ENCODE results near the gene EPB41L4B.
A peak's percentile ranks its signal among the peaks of the same experiment; 100 is the strongest.

EPB41L4B gene

DNA sequence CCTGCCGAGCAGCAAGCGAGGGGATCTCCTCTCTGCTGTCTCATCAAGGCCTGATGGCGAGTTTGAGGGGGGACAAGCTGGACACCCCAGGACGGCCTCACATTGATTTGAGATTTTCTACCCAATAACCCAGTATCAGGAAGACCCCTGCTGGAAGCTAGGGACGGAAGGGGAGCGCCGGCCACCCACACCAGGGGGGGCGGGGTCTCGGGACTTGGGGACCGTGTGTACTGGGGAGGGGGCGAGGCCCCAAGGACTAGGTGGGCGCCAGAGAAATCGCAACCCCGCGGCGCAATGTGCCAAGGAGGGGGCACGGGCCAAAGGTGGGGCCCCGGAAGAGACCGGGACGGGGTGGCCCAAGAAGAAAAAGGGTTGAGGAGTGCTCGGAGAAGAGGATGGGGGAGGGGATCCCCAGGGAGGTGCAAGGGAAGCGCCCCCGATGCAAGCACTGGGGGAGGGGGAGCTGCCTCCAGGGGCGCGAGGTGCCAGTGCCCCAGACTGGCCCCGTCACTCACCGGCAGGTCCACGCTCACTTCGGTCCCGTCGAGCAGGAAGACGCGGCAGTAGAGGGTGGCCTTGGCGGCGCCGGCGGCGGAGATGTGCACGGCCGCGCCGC is 1.1 kb downstream of the EPB41L4B start:
- no peak for DNase-seq

DNA sequence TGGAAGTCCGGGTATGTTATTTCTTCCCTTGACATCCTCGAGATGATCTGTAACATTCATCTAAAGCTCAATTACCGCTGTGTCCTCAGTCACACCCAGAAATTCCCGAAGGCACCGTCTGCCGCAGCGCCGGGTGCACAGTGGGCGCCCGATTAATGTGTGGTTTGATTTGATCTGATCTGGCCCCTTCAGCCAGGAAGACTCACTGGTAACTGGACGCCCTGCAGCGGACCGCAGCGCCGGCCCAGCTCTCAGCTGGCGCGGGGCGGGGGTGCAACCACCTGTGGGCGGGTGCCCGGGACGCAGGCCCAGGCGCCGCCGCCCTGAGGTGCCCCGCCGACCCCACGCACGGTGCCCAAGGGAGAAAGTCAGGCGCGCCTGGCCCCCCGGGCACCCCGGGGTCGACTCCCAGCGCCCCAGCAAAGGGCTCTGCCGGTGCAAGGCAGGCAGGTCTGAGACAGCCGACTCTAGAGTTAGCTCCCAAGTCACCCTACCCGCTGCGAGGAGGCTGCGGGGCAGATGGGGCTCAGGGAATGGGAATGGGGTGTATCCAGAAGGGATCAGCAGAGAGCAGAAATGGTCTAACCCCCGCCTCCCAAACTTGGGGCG is 1.7 kb downstream of the EPB41L4B start:
- no peak for DNase-seq

DNA sequence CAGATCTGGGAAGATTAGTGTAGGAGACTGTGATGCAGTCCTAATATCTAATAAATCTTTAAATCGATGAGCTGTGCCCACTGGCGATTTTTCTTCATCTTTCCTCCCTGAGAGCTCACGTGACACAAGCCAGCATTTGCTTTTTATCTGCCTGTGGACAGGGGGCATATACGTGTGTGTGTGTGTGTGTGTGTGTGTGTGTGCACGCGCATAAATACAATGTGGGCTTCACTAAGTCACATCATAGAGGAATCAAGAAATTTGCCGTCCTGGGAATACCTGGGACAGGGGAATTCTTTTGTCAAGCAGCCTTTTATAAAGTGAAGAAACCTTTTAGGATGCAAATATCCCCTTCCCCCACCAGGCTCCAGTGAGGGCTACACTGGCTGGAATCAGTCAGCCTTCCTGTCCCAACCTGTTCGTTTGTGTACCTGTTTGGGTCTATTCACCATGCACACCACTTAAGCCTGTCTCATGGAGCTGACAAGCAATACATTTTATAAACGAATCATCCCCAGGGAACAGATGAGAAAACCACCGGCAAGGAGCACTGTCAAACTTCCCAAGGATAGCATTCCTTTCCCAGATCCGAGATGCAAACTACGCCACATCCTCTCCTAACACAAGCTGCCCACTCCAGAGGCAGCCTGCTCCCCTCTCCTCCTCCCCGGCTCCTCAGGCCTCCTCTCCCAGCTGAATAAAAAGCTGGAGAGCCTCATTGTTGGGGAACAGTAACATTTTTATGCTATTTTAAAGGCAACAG is 2.7 kb downstream of the EPB41L4B start:
- DNase-seq: no peak

DNA sequence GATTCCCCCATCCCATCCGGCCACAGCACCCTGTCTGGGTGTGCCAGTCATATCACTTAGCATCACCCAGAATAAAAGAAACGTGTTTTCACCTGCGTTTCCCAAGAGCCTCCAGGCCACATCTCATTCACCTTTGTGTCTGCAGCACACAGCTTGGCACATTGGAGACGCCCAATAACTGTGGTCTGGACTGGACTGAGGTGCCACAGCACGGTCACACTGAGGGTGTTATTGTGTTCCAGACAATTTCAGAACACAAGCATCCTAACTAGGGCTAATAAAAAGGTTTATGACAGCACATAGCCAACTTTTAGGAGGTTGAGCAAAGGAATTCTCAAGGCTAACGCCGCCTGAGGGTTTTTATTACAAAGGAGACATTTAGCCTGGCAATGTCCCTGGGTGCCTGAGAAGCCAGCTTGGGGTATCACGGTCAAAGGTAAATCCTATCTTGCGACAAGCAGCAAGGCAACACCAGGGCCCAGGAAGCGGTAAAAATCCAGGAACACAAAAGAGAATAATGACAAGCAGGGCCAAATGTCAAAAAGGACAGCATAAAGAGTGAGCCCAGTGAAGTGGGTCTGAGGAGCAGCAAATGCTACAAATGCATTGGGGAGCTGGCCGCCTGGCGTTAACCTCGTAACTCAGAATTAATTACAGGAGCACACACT is 3.4 kb downstream of the EPB41L4B start:
- peak; percentile 37 for DNase-seq

DNA sequence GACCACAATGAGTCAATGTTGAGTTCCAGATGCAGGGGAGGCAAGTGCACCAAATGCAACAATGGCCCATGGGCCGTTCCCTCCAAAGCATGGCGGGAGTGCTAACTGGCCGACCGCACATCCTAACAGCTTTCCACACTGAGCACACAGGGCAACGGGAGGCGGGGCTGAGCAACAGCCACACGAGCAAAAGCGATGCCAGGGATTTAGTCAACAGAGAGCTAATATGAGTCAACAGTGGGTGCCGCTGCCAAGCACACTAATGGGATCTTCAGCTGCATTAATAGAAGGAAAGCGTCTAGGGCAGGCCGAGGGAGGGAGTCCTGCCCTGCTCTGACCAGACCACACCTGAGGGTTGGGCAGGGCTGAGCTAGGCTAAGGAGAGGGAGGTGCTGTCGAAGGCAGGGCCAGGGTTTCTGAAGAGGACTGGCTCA is 4.6 kb downstream of the EPB41L4B start:
- peak; percentile 83 for DNase-seq

DNA sequence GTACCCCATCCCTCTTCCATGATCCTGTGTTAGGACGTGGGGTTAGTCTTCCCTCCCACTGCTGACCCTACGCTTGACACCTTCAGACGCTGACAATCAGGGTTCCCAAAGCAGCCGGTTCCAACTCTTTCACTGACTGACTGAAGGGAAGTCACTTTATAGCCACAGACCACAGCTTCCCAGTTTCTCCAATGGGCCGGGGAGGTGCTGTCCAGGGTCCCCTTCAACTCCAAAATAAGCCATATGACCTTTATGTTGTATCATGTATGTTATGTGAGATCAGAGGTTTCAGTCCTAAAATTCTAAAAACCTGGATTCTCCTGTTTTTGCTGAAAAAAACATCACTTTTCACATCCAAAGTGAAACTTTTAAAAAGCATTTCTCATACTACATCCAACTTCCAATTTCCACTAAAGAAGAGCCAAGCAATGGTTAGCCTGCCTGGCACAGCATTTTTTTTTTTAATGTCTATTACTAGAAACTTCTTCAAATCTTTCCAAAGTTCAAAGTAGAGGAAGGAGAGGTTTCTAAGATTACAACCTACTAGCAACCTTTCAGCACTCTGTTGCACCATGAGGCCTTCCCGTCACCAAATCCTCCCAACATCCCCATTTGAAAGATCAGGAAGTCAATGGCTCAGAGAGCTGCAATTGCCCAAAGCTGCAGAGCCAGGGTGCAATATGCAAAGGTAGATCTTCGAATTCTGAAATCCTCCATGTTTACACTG is 5.2 kb downstream of the EPB41L4B start:
- DNase-seq: no peak

DNA sequence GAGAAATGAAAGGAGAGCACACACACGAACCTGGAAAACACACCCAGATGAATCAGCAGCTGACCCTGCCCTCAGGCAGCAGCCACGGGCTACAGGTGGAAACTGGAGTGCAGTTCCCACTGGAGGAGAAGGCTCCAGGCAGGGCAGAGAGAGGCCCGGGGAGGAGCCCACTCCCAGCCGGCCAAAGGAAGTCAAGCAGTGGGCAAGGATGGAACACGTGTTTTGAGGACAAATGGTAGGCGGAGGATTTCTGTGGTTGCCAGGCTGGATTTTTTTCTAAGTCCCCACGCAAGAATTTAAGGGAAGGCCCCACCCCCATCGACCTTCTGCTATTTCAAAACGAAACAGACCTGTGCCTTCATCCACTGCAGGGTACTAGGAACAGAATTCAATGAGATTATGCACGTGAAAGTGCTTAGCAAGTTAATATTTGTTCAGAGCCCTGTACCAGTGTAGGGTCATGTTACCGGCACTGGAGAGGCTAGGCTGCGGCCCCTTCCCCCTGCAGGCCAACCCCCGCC is 6.8 kb downstream of the EPB41L4B start:
- DNase-seq: no peak

DNA sequence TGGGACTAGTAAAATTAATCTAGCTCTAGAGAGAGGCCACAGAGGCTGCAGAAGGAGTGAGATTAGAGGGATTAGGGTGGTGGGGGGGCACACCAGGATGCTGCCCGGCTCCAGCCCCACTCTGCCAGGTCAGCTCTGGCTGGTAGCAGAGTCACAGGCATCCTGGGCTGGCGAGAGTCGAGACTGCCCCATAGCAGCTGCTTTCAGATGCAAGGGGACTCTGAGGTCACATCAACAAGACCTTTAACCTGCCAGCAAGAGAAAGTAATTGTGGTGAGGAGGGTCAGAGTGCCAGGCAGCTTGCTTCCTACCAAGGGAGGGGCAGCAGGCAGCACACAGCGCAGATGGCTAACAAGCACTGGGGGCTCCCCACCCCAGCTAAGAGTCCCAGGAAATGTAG is 7.5 kb downstream of the EPB41L4B start:
- DNase-seq: no peak

DNA sequence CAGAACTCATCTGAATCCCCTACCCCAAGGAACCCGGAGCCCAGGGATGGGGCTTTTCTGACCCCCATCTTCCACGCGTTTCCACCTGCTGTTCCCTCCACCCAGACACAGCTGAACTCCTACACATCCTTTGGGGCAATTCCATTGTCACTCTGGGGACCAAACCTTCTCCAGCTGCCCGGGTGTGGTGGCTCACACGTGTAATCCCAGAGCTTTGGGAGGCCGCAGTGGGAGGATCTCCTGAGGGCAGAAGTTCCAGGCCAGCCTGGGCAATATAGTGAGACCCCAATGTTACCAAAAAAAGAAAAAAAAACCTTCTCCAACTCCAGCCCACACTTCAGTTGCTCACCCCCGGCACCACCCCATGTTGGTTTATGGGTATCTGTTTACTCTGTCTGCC is 8.1 kb downstream of the EPB41L4B start:
- no peak for DNase-seq

DNA sequence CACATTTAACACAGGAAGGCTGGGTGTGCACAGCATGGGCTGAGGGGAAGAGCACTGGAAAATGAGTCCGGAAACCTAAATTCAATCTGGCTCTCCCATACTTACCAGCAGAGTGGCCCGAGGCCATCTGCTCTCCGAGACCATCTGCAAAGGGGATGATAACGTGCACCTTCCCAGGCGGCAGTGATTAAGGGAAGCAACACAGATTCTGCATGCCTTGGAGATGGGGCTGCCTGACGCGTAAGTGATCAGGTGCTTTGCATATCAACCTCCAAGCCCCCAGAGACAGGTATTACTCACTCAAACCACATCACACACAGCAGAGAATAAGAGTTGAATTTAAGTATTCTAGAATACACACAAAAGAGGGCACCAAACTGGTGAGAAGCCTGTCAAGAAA is 9.1 kb downstream of the EPB41L4B start:
- DNase-seq: no peak

DNA sequence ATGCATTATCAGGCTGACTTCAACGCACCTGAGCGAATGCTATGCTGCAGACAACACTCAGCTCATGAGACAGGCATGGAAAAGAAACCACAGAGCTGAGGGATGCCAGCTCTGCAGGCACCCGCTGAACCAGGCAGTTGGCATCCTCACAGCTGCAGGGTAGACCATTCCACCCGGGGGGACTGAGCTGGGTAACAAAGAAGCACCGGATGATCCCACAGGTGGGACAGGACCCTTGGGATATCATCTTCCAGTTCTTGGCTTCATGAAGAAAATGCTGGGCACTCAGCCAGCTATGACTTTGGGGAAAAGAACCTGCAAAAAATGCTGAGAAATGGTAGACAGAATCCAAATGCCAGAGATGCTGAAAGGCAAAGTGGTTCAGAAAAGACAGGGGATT is 9.6 kb downstream of the EPB41L4B start:
- no peak for DNase-seq

DNA sequence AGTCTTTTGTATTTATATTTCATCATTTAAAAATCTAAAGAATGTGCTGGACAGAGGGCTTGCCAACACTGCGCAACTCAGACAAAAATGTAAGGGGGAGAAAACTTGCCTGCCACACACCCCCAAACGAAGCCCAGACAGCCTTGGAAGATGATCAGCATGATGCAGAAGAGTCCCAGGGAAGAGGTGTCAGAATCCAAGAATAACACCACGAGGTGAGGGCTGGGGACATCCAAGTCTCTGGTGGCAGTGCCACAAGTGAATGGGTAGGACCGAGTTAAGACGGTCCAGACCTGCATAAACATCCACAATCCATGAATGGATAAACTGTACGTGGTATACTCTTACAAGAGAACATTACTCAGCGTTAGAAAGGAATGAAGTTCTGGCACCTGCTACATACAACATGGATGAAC is 10.4 kb downstream of the EPB41L4B start:
- DNase-seq: no peak

DNA sequence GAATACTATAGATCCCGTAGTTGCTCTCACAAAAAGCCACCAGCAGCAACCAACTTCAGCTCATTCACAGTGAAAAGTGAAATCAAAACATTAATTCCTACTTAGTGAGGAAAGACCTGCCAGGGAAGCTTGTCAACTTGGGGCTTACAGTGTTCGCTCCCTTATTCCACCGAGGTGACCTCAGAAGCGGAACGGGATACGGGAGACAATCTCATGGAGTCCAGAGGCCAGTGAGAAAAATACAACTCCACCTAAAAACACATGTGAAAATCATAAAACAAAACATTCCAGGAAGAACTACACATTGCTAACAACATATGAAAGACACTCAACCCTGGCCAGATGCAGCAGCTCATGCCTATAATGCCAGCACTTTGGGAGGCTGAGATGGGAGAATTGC is 11.6 kb downstream of the EPB41L4B start:
- DNase-seq: no peak

DNA sequence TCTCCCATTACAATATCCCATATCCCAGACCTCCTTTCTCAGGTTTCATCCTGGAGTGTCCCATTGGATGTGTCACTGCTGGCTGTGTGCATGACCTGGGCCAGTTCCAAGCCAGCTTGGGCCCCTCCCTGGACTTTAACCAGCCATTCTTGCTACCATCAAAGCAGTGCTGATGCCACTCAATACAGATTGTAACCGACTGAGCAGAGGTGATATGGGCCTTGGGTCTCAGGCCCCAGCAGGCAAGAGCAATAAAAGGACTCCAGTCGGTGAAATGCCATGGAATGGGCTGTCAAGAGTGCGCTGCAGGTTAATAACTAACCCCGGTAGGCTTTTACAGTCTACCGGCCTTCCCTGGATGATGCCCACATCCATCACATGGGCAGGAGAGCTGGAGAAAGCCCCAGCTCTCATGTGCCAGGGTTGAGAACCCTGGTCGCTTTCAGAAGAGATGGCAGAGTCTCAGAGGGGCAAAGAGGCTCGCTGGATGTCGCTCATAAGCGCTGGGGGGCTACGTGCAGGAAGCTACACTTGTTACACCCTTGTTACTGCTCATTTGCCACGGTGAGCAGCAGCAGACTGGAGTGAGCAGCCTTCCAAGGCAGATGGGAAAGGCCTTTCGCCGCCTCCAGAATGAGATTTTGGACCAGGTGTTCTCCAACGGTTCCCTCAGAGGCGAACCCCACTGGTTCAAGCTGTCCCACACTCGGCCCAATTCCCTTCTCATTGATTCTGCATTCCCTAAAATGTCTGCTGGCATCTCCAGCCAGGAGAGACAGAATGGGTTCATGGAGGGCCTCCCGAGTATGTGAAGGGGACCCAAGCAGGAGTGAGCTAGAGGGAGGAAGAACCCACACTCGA is 13.2 kb downstream of the EPB41L4B start:
- DNase-seq: no peak

DNA sequence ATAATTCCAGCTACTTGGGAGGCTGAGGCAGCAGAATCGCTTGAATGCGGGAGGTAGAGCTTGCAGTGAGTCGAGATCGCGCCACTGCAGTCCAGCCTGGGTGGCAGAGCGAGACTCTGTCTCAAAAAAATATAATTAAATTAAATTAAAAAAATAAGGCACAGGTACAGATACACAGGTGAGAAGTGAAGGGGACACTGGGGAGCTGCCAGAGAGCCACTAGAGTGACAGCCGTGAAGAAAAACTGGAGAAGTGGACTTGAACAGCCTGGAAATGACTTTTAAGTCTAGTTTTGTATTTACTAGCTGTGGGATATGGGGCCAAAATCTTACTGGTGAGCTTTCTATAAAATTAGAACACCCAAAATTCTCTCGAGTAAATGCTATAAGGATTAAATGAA is 15.1 kb downstream of the EPB41L4B start:
- DNase-seq: no peak

DNA sequence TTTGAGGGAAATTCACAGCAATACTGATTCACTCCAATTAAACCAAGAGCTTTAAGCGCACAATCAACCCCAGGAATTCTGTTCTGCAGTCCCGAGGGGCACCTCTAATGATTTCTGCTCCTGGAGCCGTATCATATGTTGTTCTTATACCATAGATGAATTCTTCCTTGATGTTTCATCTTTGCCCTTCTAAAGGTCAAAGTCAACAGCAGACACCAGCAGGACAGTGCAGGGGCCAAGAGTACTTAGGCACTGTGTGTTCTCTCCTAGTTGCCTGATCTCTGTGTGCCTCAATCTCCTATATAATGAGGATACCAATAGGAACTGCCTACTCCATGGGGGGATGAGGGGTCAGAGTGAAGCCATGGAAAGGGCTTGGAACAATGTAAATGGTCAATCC is 16.5 kb downstream of the EPB41L4B start:
- no peak for DNase-seq

DNA sequence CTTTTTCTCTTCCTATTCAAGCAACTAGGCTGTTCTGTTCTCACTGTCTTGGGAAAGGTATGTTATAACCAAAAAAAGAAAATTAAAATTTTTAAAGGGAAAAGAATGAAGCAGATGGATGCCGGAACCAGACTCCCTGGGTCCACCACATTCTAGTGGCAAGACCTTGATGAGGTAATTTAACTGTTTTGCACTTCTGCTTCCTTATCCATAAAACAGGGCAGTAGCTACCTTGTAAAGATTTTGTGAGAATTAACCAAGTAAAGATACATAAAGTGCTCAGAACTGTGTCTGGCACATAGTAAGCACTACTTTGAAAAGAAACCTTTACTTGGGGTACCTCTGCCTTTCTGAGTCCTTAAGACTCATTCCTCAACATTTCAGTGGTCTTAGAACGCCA is 17.0 kb downstream of the EPB41L4B start:
- no peak for DNase-seq

DNA sequence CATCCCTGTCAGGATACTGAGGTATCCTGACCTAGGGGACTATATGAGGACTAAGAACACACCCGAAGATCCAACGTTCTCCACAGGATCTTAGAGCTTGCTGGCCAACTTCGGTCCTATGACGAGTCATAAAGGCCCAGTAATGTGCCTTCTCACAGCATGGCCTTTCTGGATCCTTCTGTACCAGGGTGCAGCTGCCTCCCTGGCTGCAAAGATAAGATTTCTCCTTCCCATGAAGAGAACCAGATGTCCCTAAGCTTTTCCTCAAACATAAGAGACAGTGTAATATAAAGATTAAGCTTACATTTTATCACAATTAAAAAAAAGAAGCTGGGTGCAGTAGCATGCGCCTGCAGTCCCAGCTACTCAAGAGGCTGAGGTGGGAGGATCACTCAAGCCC is 18.3 kb downstream of the EPB41L4B start:
- no peak for DNase-seq

DNA sequence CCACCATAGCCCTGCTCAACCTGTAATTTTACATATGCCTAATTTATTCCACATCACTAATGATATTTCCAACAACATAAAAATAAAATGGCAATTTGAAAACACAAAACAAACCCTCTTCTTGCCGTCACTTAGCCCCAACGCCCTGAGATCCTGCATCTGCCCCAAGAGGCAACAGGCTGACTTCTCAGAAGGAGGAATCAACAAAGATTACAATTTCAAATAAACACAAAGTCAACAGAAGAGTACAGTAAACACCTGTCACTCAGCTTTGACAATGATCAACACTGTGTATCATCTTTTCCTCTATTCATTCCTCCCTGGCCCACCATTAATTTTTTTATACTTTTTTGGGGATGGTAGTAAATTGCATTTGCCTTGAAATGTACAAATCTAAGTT is 19.8 kb downstream of the EPB41L4B start:
- no peak for DNase-seq

DNA sequence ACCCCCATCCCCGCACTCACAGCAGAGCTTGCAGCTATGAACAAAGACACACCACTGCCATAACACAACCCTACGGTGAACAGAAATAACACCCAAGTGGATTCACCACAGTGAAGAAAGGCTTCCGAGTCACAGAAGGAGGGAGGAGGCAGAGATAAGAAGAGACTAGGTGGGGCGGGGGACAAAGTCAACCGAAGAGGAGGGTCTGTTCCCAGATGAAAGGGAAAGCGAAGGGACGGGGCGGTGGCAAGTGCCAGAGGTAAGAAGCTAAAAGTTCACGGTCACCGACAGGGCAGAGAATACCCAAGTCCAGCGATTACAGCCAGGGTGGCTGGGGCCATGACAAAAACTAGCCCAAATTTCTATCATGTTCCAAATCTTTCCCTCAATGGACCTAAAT is 21.0 kb downstream of the EPB41L4B start:
- no peak for DNase-seq

DNA sequence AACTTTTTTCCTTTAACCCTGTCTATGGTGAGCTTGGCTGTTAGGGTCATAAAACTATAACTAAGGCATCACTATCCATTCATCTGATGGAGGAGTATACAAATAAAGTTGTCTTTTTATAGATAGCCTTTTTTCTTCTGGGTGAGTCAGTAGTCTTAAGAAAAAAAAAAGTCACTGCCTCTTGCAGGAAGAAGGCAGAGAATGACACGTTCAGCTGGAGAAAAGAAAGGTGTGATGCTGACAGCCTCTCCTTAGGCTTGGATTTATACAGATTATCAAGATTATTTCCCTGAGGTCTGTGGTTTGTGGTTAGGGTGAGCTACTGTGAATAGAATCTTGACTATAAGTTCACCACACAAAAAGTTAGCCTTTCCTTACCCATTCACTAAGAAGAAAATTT is 23.0 kb downstream of the EPB41L4B start:
- DNase-seq: no peak

Measured in NCI-H1105 (cell line).